HL-60/S4 (cell line): ENCODE data around the gene RNU5B-1.
"Not testable (repeated sequence)": the region's sequence is repeated elsewhere in the genome, so short reads cannot be mapped to it uniquely, and the experiment has no call there.

ENCODE experiments used
- in situ Hi-C: fragments of 300-500 bp; cut with MboI; formaldehyde crosslinking; loops from 2 replicates; pipeline ENCODE4 v1.14.3; 2022; ENCODE audit warnings: low sequenced_read_pairs

RNU5B-1 gene

GRCh38 chr15:65304381-65305149, at the start of gene RNU5B-1:
RNU5B-1 (plus strand) TSS chr15:65304677.
- in situ Hi-C loops = no loop called here

GRCh38 chr15:65254758-65255157, 49.7 kb upstream of the RNU5B-1 start:
- in situ Hi-C loops = loop anchor here (10.0 kb wide), 1 partner anchor 60 kb away; no protein-coding TSS in a partner anchor

- in situ Hi-C loops = loop anchor here (10.0 kb wide), 1 partner anchor 61 kb away; no protein-coding TSS in a partner anchor
Observed at GRCh38 chr15:65255486-65256140, 48.9 kb upstream of the RNU5B-1 start.

- in situ Hi-C loops = loop anchor here (10.0 kb wide), 1 partner anchor 64 kb away; no protein-coding TSS in a partner anchor
Observed at GRCh38 chr15:65258375-65259262, 45.9 kb upstream of the RNU5B-1 start.

- in situ Hi-C loops = loop anchor here (10.0 kb wide), 1 partner anchor 65 kb away; no protein-coding TSS in a partner anchor
Observed at GRCh38 chr15:65259367-65259797, 45.1 kb upstream of the RNU5B-1 start.

DNA sequence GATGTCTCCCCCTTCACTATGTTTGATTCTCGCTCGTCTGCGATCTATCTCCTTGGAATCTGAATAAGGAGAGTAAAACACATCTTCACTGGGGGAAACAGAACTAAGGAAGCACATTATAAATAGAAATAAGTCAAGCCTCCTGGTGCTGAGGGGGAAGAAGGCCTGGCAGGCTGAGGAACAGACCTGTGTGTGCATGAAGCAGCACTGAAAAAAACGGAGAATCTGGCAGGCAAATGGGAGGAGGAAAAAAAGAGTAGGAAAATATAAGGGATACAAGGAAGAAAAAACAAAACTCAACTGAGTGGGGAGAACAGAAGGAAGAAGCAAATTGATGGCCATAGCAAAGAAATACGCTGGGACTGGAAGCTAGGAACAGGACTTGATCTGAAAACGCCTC, 43.5 kb upstream of the RNU5B-1 start:
- in situ Hi-C loops = no loop called here

- in situ Hi-C loops = no loop called here
Observed at GRCh38 chr15:65263313-65263712, 41.2 kb upstream of the RNU5B-1 start.

DNA sequence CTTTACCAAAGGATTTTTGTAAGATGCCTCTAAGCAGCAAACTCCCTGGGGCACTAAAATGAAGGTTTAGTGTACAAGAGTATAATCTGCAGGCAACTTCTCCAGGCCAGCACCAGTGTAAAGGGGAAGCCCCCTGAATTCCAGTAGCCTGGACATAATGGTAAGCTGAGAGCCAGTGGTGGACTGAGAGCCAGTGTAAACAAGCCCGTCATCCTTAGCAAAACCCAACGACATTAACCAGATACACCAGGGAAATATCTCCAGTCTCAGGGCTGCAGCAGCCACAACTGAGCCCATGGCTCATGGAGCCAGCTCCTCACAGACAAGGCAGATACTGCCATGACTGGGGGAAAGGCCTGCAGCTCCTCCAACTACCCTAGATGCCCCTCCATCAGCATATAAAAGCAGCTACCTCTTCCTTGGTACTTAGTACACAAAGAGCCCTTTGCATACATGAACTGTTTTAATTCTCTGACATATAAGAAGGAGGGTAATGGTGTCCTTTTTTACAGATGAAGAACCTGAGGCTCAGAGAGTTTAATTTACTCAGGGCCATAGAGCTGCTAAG, 39.5 kb upstream of the RNU5B-1 start:
- in situ Hi-C loops = no loop called here

- in situ Hi-C loops = no loop called here
Observed at GRCh38 chr15:65266469-65266868, 38.0 kb upstream of the RNU5B-1 start.

- in situ Hi-C loops = no loop called here
Observed at GRCh38 chr15:65268411-65268810, 36.1 kb upstream of the RNU5B-1 start.

GRCh38 chr15:65270811-65271545, 33.5 kb upstream of the RNU5B-1 start:
- in situ Hi-C loops = not testable (repeated sequence)

DNA sequence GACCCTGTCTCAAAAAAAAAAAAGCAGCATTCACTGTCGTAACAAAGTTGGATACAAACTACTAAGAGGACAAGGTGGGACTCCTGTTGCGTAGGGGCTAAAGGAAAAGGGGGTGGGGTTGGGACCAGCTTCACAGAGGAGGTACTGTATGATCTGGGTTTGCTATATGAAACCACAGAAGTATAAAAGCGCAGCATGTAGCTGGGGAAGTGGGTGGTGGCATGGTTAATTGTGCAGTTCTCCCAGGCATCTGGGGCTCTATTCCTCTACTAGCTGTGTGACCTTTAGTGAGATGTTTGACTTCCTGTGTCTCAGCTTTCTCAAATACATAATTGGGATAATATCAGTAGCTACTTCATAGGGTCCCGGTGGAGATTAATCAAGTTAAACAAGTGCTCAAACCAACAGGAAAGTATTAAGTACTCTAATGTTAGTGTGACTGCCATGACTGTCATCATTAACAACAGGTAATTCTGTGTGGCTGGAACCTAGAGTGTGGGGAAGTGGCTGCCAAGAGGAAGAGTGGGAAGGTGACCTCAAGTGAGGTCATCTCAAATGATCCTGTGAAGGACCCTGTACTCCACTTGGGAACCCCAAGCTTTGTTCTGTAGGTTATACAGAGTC, 29.3 kb upstream of the RNU5B-1 start:
- in situ Hi-C loops = loop anchor here (5.0 kb wide), 1 partner anchor 78 kb away; no protein-coding TSS in a partner anchor

- in situ Hi-C loops = loop anchor here (5.0 kb wide), 1 partner anchor 78 kb away; no protein-coding TSS in a partner anchor
Observed at GRCh38 chr15:65275728-65276126, 28.8 kb upstream of the RNU5B-1 start.

DNA sequence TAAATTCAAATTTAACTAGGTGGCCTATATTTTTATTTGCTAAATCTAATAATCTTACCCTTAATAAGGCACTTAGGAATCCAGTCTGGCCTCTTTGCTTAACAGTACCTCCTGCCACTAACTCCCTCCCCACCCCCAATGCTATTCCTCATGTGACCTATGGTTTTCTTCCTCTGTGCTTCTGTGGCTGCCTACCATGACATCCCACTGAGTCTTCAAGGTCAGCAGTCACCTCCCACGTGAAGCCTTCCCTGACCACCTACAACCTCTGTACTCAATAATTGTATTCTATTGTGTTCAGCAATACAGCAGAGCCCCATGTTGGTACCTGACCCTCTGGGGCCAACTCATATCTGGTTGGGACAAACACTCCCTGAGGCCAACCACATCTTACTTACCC, 27.5 kb upstream of the RNU5B-1 start:
- in situ Hi-C loops = loop anchor here (5.0 kb wide), 1 partner anchor 80 kb away; no protein-coding TSS in a partner anchor

DNA sequence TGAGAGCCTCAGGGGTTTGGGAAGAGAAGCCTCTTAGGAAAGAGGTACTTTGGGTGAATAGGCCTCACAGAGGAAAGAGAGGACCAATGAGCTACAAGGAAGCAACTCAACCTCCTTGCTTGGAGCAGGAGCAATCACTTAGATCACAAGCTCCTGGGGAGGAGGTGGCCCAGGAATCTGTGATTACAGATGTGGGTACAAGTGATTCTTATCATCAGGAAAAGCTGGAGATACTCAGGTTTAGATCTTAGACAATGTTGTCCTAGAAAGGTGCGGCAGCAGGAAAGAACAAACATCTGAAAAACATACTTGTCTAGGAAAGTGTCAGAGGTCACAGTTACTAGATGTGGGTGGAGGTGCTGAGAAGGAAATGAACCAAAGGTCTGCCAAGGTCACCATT, 26.0 kb upstream of the RNU5B-1 start:
- in situ Hi-C loops = loop anchor here (5.0 kb wide), 1 partner anchor 81 kb away; no protein-coding TSS in a partner anchor

DNA sequence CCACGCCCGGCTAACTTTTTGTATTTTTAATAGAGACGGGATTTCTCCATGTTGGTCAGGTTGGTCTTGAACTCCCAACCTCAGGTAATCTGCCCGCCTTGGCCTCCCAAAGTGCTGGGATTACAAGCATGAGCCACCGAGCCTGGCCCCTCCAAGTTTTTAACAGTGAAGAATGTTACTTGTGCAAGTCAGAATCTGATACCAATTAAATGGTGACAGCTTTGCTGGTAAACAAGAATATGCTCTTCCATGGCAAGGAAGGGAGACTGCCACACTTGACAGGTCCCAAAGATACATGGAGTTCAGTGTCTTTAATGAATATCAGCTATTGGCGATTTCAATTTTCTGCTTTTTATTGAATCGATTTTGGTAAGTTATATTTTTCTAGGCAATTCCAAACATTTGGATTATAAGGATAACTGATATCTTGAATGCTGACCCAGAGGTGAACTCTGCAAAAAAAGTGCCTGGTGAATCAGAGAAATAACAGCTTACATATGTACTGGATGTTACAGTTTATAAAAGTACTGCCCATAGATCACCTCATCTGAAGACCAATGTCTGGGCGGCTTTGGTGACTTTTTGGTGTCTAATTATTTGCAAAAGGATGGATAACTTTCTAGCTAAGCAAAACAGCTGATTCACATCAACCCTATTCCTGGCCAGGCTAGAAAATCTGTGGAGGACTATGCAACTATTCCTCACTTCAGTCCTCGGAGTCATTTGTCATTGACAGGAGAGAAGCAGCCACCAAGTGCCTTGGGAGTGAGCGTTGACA, 19.0 kb upstream of the RNU5B-1 start:
- in situ Hi-C loops = no loop called here

- in situ Hi-C loops = no loop called here
Observed at GRCh38 chr15:65286069-65286703, 18.3 kb upstream of the RNU5B-1 start.
